GM23338 (cell line): ENCODE results near the gene MAPRE3.

ENCODE experiments used
- CTCF ChIP-seq, 2 experiments: fragments of 200-600 bp in 1 of 2; sonication (generic) in 1 of 2; conservative IDR thresholded peaks; 2 replicates each; pipeline versions ENCODE4 v1.5.1 to v1.6.1; 2016 to 2017; ENCODE audit warnings: antibody characterized with exemption in 2 of 2, low read depth in 2 of 2, mild to moderate bottlenecking in 2 of 2, moderate library complexity in 1 of 2
- EZH2phosphoT487 ChIP-seq: fragments of 200-600 bp; sonication (generic); IDR thresholded peaks from one replicate; pipeline ENCODE4 v1.8.1; 2018; ENCODE audit warnings: antibody characterized with exemption; ENCODE audit not compliant: unreplicated experiment

GRCh38 chr2:27000228-27000627 lies 29.8 kb downstream of the MAPRE3 start:
- TF ChIP-seq CTCF (conservative IDR thresholded peaks at IDR 0.05; ENCODE audit: low read depth in 2 of 2) (no peak), EZH2phosphoT487 (no peak)
